Stimulated activated CD8-positive, alpha-beta memory T cell treated with anti-CD3 and anti-CD28 coated beads, Interleukin-7, amount 100 ng/mL, for 48 hours (primary cell): ENCODE measurements around the gene KRABD2.
"Not testable (repeated sequence)": the region's sequence is repeated elsewhere in the genome, so short reads cannot be mapped to it uniquely, and the experiment has no call there.

Source experiments
- DNase-seq, 2 donors: peaks; one replicate each; pipeline ENCODE4 v3.0.0-alpha.2; 2020; ENCODE audit warnings: low read depth in 1 of 2; ENCODE audit errors: extremely low read depth in 1 of 2

KRABD2 gene

GRCh38 chr17:8365143-8365542, 11.4 kb downstream of the KRABD2 start:
- DNase-seq = no peak

GRCh38 chr17:8362651-8363332, 13.7 kb downstream of the KRABD2 start:
- DNase-seq = no peak

DNA sequence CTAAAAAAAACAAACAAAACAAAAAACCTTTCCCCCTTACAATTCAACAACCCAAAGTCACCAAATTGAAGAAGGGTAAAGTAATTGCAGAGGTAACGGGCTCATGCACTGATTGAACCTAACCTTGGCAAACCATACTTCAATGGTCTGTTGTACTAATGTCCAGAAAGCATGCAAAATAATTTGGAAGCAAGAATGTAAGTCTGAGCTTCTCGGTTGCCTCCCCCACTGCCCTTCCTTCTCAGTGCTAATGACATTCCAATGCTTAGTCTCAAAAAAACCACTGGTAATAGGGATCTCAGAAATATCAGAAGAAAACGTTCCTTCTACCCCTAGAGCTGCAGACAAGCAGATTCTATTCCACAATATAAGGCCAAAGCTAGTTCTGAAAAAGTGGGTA, 15.8 kb downstream of the KRABD2 start:
- no peak for DNase-seq

- DNase-seq = no peak
Measured at GRCh38 chr17:8360260-8360659, 16.2 kb downstream of the KRABD2 start.

GRCh38 chr17:8359769-8360168, 16.7 kb downstream of the KRABD2 start:
- no peak for DNase-seq

DNA sequence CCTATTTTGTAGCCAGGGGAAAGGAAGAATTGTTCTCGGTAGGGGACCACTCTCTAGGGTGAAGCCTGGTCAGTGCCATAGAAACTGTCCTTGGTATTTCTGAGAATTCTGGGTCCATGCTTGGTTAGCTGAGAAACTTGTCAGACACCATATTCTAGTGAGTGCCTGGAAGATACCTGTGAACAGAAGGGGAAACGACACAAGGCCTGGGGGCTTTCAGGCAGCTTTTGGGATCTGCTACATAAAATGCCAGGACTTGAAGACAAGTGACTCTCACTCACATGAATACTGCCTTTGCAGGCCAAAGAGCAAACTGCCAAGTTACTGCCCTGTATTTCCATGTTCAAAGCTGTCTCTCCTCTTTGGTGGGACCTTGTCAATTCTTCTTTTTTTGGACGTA, 18.6 kb downstream of the KRABD2 start:
- DNase-seq = no peak

DNA sequence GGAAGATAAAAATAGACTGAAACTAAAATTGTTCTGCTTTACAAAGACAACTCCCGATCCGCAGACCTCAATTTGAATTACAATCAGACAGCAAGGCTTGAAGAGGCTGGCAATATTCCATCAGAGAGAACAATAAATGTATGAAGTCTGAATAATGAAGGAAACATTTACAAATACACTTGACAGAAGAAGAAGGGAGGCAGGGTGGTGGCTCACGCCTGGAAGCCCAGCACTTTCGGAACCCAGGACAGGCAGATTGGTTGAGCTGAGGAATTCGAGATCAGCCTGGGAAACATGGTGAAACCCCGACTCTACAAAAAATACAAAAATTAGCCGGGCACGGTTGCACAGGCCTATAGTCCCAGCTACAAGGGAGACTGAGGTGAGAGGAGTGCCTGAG, 22.3 kb downstream of the KRABD2 start:
- DNase-seq = no peak

GRCh38 chr17:8353736-8354135, 22.8 kb downstream of the KRABD2 start:
- DNase-seq = no peak

- no peak for DNase-seq
Measured at GRCh38 chr17:8350339-8350738, 26.2 kb downstream of the KRABD2 start.

- DNase-seq = not testable (repeated sequence)
Measured at GRCh38 chr17:8347001-8347400, 29.5 kb downstream of the KRABD2 start.

DNA sequence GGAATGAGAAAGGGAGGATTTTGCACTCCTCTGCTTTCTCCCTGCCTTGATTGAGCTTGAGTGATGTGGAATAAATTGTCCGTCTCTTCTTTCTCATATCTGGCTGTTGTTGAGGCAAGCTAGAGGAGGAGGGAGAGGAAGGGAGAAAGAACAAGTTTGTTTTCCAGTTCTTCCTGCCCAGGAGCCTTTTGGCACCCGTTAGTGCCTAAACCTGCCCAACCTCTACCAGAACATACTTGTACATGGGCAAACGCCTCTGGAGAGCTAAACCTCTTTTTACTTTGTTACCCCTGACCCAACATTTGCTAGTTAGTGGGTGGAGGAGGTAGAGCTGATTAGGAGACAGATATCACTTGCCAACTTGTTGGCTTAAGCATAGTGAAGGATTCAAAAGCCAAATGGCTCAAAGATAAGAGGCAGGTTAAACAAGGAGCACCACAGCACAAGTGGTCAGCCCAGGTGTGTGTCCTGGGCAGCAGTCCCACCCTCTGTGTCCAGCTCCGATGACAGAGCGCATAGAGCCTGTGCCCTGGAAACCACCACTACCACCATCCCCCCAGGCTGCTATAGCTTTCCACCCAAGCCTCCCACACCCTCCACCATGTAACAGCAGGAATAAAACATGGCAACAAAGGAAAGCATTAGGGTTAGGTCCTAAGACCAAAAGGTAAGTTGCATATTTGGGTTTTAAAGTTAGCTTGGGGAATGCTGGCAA, 30.4 kb downstream of the KRABD2 start:
- no peak for DNase-seq

DNA sequence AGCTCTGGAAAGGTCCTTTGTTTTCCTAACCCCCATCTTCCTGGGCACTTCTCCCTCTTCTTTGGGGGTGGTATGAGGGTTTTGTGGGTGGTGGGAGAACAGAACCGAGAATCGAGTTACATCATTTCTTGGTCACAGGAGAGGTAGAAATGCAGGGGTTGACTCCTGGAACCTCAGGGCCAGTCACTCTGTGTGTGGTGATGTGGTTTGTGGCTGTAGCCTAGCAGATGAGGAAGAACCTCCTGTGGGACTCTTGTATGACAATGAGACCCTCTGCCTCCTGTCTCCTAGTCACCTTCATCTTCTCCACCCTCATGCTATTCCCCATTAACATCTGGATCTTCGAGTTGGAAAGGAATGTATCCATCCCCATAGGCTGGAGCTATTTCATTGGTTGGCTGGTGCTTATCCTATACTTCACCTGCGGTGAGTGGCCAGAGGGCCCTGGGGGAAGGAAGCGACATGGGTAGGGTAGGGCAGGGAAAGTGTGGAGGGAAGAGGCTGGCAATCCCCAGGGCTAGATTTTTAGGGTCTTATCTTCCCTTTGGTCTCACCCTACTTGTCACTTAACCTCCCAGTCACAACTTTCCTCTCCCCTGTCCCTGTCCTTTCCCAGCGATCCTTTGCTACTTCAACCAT, 31.3 kb downstream of the KRABD2 start:
- no peak for DNase-seq

- DNase-seq = no peak
Measured at GRCh38 chr17:8341456-8341855, 35.0 kb downstream of the KRABD2 start.

DNA sequence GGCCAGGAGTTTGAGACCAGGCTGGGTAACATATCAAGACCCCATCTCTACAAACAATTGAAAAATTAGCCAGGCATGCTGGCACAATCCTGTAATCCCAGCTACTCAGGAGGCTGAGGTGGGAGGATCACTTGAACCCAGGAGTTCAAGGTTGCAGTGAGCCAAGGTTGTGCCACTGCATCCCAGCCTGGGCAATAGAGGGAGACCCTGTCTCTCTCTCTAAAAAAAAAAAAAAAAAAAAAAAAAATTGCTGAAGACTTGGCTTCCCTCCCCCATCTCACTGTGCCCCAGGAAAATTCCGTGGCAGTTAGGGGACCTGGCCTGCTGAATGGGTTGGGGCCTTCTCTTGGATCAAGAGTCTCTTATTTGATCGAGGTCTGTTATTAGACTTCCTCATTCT, 37.0 kb downstream of the KRABD2 start, which contains the start of gene ODF4:
TSS of gene ODF4 (plus strand) at position 301 of the 400 bp plus-strand sequence. CDS start 212 bp downstream, outside the sequence.
- DNase-seq = no peak

DNA sequence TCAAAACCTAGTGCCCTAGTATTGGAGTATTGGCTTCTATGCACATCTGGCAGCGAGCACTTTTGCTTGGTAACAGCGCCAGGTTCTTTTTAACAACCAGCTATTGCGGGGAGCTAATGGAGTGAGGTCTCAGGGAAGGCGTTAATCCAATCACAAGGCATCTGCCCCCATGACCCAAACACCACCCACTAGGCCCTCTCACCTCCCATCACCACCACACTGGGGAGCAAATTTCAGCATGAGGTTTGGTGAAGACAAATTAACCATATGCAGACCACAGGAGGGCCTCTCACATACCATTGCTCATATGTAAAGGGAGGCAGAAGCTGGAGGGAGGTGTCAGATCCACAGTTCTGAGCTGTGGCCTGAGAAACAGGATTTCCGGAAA, 37.8 kb downstream of the KRABD2 start:
- no peak for DNase-seq

DNA sequence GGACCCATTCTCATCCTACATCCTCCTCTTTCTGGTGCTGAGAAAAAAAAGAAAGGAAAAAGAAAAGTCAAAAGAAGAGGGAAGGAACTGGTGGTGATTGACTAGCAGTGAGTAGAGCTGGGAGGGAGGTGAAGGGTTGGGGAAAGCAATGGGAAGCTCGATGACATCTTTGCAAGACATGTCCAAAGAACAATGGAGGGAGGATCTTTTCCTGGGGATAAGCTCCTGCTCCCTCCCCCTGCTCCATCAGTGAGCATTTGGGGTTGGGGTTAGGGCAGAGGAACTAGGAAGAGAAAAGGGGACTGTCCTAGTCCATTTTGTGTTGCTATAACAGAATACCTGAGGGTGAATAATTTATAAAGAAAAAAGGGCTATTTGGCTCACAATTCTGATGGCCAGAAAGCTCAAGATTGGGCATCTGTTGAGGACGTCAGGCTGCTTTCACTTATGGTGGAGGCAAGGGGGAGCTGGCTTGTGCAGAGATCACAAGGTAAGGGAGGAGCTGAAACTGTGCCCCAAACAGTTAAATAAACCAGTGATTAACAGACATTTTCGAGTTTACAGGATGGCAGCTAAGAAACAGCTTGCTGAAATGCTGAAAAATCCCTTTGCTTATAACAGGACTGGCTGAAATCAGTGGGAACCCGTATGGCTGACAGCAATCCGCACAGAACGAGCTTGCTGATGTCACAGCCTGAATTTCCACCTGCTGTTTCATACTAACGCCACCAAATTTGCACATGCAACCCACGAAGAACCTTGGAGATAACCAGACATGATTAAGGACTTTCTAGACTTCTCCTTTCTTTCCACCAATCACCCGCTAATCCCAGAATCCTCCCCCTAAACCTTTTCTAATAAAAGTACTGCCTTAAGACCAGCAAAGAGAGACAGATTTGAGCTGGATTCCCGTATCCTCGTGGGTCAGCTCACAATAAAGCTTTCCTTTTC, 38.4 kb downstream of the KRABD2 start:
- no peak for DNase-seq

DNA sequence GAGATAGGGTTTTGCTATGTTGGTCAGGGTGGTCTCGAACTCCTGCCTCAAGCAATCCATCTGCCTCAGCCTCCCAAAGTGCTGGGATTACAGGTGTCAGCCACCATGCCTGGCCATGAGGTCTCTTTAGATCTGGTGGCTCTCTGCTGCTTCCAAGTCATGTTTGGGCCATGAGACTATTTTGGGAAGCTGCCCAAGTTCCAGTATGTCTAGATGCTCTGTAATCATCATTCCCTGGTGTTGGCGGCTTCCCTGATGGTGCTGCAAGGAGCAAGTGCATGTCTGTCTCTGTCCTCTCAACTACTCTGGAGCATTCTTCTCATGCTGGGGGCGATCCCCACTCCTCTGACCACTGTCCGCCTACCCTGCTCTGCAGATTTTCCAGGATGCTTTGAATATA, 43.2 kb downstream of the KRABD2 start:
- no peak for DNase-seq

DNA sequence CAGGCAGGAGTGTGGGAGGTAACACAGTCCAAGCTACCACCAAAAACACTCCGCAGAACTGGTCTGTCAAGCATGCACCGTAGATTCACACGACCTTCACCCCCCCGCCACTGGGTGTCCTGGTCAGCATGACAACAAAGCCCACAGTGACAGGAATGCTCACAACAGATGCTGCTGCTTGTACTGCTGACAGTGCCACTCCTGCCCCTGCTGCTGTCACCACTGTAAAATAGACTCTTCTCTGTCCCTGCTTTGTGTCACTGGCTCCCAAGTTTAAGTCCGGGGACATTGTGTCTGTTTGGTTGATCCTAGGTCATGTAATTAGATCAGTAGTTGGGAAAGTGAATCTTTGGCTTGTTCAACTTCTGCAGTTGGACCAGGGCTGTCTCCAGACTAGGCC, 43.8 kb downstream of the KRABD2 start:
- no peak for DNase-seq

DNA sequence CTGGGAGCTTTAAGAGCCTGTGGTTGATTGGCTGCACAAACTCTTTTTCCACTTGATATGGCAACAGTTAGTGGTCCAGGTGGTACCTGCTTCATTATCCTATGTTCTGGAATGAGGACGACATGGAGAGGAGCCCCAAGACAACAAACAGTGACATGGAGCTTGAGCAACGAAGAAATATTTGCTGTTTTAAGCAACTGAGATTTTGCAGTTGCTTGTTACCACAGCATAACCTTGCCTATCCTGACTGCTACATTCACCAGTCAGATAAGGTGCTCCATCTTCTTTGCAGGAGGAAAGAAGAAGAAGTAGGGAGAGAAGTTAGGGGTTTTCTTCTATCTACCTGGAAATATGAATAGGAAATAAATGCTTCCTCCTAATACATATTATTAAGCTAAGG, 44.4 kb downstream of the KRABD2 start:
- no peak for DNase-seq

DNA sequence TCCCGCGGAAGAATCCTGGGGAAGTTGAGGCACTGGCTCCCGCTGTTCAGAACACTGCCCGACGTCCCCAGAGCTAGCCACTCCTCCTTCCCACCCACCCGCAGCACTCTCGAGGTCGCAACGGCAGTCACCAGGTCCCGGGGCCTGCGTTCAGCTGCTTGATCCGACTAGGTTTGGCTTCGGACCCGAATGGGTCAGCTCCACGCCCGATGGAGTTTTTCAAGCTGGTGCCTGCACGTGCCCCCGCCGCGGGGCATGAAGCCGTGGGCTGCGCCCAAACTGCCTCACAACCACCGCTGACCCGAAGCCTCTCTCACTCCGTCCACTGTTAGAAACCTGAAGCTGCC, 49.2 kb downstream of the KRABD2 start:
- DNase-seq = no peak
